Measurements from ENCODE around the gene MAZ. TPM values are rescaled to one million over a fixed set of nuclear protein-coding genes. Genes with fewer than 3 reads are reported as not detected.
A peak's percentile ranks its signal among the peaks of the same experiment; 100 is the strongest.

The MAZ gene
- total and polyA plus RNA-seq, 2 of the 13 experiments (the other 11 are each of a cell fraction or from before 2014, with no cell fraction given), result 203 to 277 TPM

DNA sequence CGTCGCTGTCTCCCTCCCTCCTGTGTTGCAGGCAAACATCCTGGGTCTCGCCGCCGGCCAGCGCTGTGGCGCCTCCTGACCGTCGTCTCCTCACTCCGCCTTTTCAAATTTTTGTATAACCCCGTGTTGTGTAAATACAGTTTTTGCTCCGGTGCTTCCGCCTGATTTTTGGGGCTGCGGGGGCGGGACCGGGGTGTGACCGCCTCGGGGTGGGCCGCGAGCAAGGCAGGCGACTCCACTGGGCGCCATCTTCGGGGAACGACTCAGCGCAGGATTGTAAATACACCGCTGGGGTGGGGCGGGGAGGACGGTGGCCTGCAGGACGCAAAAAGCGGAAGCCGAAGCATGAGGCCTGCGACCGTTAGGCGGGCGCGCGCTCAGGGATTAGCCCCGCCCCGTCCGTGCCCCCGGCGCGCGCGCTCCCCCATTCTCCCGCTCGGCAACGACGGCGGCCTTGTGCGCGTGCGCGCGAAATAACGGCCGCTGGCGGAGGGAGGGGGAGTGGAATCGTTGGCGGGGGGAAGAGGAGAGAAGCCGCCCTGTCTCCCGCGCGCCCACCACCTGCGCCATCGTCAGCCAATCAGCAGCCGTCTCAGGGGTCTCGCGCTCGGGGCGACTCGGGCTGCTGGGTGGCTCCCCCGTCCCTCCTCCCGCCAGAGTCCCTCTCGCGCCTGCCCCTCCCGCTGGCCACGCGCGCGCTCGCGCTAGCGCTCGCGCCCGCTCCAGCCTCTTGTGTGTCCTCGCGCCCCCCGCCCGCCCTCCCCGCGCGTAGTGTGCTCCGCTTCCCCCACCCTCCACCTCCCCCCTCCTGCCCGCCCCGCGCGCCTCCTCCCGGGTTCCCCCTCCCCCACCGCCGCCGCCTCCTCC, 864 bp upstream of the MAZ start (continued):
- TF ChIP-seq, protein P1, sequence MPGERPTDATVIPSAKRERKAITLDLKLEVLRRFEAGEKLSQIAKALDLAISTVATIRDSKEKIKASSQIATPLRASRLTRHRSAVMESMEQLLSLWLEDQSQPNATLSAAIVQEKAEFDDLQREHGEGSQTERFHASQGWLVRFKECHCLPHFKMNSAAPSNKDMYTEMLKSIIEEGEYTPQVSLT (CRISPR knock-in tag; IDR thresholded peaks at IDR 0.05; ENCODE audit: borderline replicate concordance, low read depth), result no peak; the same call in 1 of the 2 replicates
- TF ChIP-seq, protein P2, sequence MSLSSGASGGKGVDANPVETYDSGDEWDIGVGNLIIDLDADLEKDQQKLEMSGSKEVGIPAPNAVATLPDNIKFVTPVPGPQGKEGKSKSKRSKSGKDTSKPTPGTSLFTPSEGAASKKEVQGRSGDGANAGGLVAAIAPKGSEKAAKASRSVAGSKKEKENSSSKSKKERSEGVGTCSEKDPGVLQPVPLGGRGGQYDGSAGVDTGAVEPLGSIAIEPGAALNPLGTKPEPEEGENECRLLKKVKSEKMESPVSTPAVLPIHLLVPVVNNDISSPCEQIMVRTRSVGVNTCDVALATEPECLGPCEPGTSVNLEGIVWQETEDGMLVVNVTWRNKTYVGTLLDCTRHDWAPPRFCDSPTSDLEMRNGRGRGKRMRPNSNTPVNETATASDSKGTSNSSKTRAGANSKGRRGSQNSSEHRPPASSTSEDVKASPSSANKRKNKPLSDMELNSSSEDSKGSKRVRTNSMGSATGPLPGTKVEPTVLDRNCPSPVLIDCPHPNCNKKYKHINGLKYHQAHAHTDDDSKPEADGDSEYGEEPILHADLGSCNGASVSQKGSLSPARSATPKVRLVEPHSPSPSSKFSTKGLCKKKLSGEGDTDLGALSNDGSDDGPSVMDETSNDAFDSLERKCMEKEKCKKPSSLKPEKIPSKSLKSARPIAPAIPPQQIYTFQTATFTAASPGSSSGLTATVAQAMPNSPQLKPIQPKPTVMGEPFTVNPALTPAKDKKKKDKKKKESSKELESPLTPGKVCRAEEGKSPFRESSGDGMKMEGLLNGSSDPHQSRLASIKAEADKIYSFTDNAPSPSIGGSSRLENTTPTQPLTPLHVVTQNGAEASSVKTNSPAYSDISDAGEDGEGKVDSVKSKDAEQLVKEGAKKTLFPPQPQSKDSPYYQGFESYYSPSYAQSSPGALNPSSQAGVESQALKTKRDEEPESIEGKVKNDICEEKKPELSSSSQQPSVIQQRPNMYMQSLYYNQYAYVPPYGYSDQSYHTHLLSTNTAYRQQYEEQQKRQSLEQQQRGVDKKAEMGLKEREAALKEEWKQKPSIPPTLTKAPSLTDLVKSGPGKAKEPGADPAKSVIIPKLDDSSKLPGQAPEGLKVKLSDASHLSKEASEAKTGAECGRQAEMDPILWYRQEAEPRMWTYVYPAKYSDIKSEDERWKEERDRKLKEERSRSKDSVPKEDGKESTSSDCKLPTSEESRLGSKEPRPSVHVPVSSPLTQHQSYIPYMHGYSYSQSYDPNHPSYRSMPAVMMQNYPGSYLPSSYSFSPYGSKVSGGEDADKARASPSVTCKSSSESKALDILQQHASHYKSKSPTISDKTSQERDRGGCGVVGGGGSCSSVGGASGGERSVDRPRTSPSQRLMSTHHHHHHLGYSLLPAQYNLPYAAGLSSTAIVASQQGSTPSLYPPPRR (CRISPR knock-in tag; IDR thresholded peaks at IDR 0.05; ENCODE audit: borderline replicate concordance), result peak; percentile 67; the same call in 1 of the 2 replicates
- TF ChIP-seq, protein P3, sequence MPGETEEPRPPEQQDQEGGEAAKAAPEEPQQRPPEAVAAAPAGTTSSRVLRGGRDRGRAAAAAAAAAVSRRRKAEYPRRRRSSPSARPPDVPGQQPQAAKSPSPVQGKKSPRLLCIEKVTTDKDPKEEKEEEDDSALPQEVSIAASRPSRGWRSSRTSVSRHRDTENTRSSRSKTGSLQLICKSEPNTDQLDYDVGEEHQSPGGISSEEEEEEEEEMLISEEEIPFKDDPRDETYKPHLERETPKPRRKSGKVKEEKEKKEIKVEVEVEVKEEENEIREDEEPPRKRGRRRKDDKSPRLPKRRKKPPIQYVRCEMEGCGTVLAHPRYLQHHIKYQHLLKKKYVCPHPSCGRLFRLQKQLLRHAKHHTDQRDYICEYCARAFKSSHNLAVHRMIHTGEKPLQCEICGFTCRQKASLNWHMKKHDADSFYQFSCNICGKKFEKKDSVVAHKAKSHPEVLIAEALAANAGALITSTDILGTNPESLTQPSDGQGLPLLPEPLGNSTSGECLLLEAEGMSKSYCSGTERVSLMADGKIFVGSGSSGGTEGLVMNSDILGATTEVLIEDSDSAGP (CRISPR knock-in tag; IDR thresholded peaks at IDR 0.05; ENCODE audit: borderline replicate concordance), result peak; percentile 97
- TF ChIP-seq PHF20 (CRISPR knock-in tag; IDR thresholded peaks at IDR 0.05), result peak; percentile 87
- TF ChIP-seq, protein P4, sequence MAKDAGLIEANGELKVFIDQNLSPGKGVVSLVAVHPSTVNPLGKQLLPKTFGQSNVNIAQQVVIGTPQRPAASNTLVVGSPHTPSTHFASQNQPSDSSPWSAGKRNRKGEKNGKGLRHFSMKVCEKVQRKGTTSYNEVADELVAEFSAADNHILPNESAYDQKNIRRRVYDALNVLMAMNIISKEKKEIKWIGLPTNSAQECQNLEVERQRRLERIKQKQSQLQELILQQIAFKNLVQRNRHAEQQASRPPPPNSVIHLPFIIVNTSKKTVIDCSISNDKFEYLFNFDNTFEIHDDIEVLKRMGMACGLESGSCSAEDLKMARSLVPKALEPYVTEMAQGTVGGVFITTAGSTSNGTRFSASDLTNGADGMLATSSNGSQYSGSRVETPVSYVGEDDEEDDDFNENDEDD (CRISPR knock-in tag; IDR thresholded peaks at IDR 0.05; ENCODE audit: borderline replicate concordance), result peak; percentile 96
- peak; percentile 96 for TF ChIP-seq CCDC6 (CRISPR knock-in tag; IDR thresholded peaks at IDR 0.05)
- TF ChIP-seq ZZZ3 (CRISPR knock-in tag; IDR thresholded peaks at IDR 0.05; ENCODE audit: borderline replicate concordance), result peak; percentile 78; the same call in 1 of the 2 replicates
- TF ChIP-seq, protein P5, sequence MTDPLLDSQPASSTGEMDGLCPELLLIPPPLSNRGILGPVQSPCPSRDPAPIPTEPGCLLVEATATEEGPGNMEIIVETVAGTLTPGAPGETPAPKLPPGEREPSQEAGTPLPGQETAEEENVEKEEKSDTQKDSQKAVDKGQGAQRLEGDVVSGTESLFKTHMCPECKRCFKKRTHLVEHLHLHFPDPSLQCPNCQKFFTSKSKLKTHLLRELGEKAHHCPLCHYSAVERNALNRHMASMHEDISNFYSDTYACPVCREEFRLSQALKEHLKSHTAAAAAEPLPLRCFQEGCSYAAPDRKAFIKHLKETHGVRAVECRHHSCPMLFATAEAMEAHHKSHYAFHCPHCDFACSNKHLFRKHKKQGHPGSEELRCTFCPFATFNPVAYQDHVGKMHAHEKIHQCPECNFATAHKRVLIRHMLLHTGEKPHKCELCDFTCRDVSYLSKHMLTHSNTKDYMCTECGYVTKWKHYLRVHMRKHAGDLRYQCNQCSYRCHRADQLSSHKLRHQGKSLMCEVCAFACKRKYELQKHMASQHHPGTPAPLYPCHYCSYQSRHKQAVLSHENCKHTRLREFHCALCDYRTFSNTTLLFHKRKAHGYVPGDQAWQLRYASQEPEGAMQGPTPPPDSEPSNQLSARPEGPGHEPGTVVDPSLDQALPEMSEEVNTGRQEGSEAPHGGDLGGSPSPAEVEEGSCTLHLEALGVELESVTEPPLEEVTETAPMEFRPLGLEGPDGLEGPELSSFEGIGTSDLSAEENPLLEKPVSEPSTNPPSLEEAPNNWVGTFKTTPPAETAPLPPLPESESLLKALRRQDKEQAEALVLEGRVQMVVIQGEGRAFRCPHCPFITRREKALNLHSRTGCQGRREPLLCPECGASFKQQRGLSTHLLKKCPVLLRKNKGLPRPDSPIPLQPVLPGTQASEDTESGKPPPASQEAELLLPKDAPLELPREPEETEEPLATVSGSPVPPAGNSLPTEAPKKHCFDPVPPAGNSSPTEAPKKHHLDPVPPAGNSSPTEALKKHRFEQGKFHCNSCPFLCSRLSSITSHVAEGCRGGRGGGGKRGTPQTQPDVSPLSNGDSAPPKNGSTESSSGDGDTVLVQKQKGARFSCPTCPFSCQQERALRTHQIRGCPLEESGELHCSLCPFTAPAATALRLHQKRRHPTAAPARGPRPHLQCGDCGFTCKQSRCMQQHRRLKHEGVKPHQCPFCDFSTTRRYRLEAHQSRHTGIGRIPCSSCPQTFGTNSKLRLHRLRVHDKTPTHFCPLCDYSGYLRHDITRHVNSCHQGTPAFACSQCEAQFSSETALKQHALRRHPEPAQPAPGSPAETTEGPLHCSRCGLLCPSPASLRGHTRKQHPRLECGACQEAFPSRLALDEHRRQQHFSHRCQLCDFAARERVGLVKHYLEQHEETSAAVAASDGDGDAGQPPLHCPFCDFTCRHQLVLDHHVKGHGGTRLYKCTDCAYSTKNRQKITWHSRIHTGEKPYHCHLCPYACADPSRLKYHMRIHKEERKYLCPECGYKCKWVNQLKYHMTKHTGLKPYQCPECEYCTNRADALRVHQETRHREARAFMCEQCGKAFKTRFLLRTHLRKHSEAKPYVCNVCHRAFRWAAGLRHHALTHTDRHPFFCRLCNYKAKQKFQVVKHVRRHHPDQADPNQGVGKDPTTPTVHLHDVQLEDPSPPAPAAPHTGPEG (CRISPR knock-in tag; IDR thresholded peaks at IDR 0.05), result peak; percentile 78
- peak; percentile 93; the same call in 1 of the 2 replicates for TF ChIP-seq ZNF780A (CRISPR knock-in tag; IDR thresholded peaks at IDR 0.05)
- peak; percentile 74 for TF ChIP-seq ZBTB7B (CRISPR knock-in tag; IDR thresholded peaks at IDR 0.05)
- no peak for TF ChIP-seq ATF1 (CRISPR knock-in tag; IDR thresholded peaks at IDR 0.05)

All from HepG2 (cell line).